SIG-M5 treated with dmso at 0.1 percent for 504 hours (cell line): Measurements from ENCODE around the gene MIPOL1.
"Not testable (repeated sequence)": the region's sequence is repeated elsewhere in the genome, so short reads cannot be mapped to it uniquely, and the experiment has no call there.

Source experiments
- DNase-seq: peaks from one replicate; lab custom pipeline; 2025; ENCODE audit not compliant: unreplicated experiment; lab: John Stamatoyannopoulos, UW

The MIPOL1 gene

DNA sequence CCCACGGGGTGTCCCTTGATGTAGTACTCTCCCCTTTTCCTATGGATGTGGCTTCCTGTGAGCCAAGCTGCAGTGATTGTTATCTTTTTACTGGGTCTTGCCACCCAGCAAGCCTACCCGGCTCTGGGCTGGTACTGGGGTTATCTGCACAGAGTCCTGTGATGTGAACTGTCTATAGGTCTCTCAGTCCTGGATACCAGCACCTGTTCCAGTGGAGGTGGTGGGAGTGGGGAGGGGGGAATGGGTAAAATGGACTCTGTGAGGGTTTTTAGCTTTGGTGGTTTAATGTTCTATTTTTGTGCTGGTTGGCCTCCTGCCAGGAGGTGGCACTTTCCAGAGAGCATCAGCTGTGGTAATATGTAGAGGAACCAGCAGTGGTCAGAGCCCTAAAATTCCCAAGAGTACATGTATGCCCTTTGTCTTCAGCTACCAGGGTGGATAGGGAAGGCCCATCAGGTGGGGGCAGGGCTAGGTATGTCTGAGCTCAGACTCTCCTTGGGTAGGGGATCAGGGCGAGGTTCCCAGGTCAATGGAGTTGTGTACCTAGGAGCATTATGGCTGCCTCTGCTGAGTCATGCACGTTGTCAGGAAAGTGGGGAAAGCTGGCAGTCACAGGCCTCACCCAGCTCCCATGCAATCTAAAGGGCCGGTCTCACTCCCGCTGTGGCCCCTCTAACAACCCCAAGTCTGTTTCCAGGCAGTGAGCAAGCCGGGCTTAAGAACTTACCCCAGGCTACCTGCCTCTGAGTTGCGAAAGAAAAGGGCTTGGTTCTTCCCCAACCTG is 199.6 kb downstream of the MIPOL1 start:
- DNase-seq, result not testable (repeated sequence)

- no peak for DNase-seq
Observed at GRCh38 chr14:37397941-37398215, 200.1 kb downstream of the MIPOL1 start.

- no peak for DNase-seq
Observed at GRCh38 chr14:37399517-37399916, 201.8 kb downstream of the MIPOL1 start.

- DNase-seq, result no peak
Observed at GRCh38 chr14:37401093-37401492, 203.4 kb downstream of the MIPOL1 start.

DNA sequence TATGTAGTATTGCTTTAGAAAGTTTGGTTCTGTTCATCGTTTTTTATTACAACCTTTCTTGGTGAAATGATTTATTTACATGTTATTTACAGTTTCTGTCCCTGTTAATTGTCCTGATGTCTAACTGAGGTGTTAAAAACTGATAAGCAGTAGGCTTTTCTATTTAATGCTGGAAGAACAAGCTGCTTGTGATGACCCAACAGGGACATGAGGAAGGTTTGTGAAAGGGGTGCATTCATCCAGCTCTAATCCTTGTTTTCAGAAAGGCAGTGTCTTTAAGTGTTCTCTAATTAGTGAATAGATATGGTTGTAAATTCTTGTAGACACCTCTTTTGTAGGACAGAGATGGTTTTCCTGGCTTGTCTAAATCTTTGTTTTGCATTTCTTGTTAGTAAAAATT is 205.9 kb downstream of the MIPOL1 start:
- no peak for DNase-seq

GRCh38 chr14:37406095-37406494 is 208.4 kb downstream of the MIPOL1 start:
- no peak for DNase-seq

GRCh38 chr14:37411079-37411735 is 213.5 kb downstream of the MIPOL1 start:
- no peak for DNase-seq

DNA sequence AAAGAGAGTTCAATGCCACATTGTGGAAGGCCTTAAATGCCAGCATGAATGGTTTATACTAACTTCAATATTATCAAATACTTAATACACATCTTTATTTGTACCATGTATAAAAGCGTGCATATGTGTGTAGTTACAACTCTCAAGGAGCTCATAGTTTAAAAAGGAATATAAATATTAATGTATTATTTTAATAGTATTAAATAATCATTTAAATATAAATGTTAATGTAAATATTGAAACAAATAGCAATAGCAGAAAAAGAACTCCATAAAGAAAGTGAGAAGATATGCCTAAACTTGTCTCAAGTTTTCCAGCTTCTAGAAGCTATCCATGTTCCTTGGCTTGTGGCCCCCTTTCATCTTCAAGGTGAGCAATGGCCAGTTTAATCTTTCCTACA is 215.3 kb downstream of the MIPOL1 start:
- DNase-seq, result no peak

DNA sequence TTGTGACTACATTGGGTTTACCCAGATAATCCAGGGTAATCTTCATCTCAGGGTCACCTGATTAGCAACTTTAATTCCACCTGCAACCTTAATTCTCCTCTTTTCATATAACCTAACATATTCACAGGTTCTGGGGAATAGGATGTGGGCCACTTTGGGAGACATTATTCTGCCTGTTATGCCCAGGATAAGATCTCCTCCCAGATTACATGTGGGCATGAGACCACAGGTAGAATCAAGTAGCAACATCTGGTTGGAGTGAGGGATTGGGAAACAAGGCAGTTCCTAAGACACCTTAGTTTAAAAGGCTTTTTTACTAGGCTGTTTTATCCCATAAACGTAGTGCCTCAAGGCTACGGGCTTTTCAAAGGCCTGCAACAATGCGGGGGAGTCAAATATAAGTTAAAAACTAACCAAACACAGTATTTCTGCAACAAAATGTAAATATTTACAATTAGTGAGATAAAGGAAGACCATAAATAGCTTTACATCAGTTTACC is 215.8 kb downstream of the MIPOL1 start:
- DNase-seq, result no peak

- DNase-seq, result no peak
Observed at GRCh38 chr14:37416264-37416663, 218.5 kb downstream of the MIPOL1 start.

DNA sequence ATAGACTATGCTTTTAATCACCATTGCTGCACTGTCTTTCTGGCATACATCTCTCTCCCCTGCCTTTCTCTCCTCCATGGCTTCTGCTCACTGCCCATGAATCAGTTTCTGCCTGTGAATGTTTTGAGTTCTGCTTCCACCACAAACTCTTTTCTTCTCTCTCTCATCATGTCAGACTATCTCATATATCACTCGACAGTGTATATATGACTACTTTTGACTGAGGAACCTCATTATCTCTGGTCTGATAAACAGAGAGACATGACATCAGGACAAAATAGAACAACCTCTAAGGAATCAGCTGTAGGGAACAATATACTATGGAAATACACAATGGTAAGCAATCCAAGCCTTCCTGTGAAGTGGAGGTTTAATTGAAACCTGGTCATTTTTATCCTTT is 219.4 kb downstream of the MIPOL1 start:
- no peak for DNase-seq

- no peak for DNase-seq
Observed at GRCh38 chr14:37417833-37418232, 220.1 kb downstream of the MIPOL1 start.

GRCh38 chr14:37420622-37421021 is 222.9 kb downstream of the MIPOL1 start:
- DNase-seq, result no peak

GRCh38 chr14:37422319-37422718 is 224.6 kb downstream of the MIPOL1 start:
- DNase-seq, result no peak

DNA sequence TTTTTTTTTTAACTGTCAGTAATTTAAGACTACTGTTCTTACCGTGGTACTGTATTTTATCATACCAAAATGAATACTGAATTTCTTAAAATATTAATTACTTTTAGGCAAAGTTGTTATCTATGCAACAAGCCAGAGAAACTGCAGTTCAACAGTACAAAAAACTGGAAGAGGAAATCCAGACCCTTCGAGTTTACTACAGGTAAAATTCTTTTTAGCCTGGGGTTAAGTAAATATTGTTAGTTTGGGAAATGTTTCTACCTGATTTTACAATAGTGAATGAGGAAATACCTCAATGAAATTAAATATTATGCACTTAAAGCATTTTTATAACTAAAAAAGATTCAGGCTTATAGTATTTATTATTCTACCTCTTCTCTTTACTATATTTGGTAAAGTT is 225.0 kb downstream of the MIPOL1 start:
- DNase-seq, result no peak

- peak; percentile 2 for DNase-seq
Observed at GRCh38 chr14:37428954-37429353, 231.2 kb downstream of the MIPOL1 start.

GRCh38 chr14:37429618-37430017 is 231.9 kb downstream of the MIPOL1 start:
- no peak for DNase-seq

GRCh38 chr14:37434867-37435266 is 237.1 kb downstream of the MIPOL1 start:
- no peak for DNase-seq

DNA sequence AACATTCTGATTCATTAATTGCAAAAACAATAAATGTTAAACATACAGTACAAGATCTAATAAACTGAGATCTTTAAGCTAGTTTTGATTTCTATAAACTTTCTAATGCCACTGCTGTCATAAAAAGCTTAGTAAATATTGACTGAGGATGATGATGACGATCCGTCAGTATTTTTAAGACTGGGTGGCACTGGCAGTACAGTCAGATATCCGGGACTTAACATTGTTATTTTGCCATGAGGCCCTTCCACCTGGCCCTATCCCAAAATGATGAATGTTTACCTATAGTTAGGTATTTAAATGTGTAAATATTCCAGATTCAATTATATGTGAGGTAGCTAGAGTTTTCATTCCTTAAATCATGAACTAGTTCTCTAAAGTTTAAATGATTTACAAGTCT is 238.8 kb downstream of the MIPOL1 start:
- DNase-seq, result peak; percentile 27

GRCh38 chr14:37437490-37437889 is 239.8 kb downstream of the MIPOL1 start:
- no peak for DNase-seq

- DNase-seq, result no peak
Observed at GRCh38 chr14:37438444-37438843, 240.7 kb downstream of the MIPOL1 start.

DNA sequence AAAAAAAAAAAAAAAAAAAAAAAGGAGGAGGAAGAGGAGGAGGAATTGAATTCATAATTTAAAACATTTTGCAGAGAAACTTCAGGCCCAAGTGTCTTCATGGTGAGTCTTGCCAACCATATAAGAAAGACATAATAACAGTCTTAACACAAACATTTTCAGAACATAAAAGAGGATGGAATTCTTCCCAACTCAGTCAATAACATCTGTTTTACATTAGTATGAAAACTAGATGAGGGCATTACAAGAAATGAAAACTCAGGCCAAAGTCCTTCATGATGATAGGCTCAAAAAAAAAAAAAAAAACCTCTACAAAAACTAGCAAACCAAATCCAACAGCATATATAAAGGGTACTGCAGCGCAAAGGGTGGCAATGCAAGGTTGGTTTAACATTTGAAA is 245.7 kb downstream of the MIPOL1 start:
- DNase-seq, result no peak
